HG03159 (cell line): ENCODE results near the gene ITPR3.

Experiments used
- ATAC-seq: cut with Tn5 transposase; IDR thresholded peaks from one replicate; pipeline ENCODE4 v1.9.1; 2021; ENCODE audit warnings: mild to moderate bottlenecking, moderate library complexity; ENCODE audit not compliant: unreplicated experiment

Gene ITPR3

GRCh38 chr6:33711140-33712129 is 90.3 kb downstream of the ITPR3 start, which contains the start of gene UQCC2:
Gene UQCC2 (minus strand): TSS chr6:33711700. CDS start chr6:33711686, 14 bp downstream.
- peak; percentile 80 for ATAC-seq

- no peak for ATAC-seq
Observed at GRCh38 chr6:33712914-33713313, 91.8 kb downstream of the ITPR3 start.

GRCh38 chr6:33713786-33714185 is 92.7 kb downstream of the ITPR3 start:
- no peak for ATAC-seq

- ATAC-seq, result no peak
Observed at GRCh38 chr6:33714385-33715040, 93.4 kb downstream of the ITPR3 start.

- no peak for ATAC-seq
Observed at GRCh38 chr6:33716379-33716778, 95.3 kb downstream of the ITPR3 start.

- no peak for ATAC-seq
Observed at GRCh38 chr6:33716890-33717632, 95.9 kb downstream of the ITPR3 start.

- ATAC-seq, result no peak
Observed at GRCh38 chr6:33717934-33718455, 96.9 kb downstream of the ITPR3 start.

- ATAC-seq, result no peak
Observed at GRCh38 chr6:33718713-33719112, 97.6 kb downstream of the ITPR3 start.

GRCh38 chr6:33719326-33719987 is 98.3 kb downstream of the ITPR3 start:
- no peak for ATAC-seq

- no peak for ATAC-seq
Observed at GRCh38 chr6:33720998-33721397, 99.9 kb downstream of the ITPR3 start.

GRCh38 chr6:33721508-33721907 is 100.4 kb downstream of the ITPR3 start:
- ATAC-seq, result no peak

- no peak for ATAC-seq
Observed at GRCh38 chr6:33722103-33722623, 101.0 kb downstream of the ITPR3 start.

GRCh38 chr6:33723371-33724085 is 102.4 kb downstream of the ITPR3 start:
- no peak for ATAC-seq

GRCh38 chr6:33724102-33725023 is 103.2 kb downstream of the ITPR3 start:
- ATAC-seq, result no peak

- no peak for ATAC-seq
Observed at GRCh38 chr6:33725222-33725621, 104.1 kb downstream of the ITPR3 start.

GRCh38 chr6:33725891-33726673 is 105.0 kb downstream of the ITPR3 start:
- ATAC-seq, result no peak

- no peak for ATAC-seq
Observed at GRCh38 chr6:33726696-33727095, 105.6 kb downstream of the ITPR3 start.

- no peak for ATAC-seq
Observed at GRCh38 chr6:33727126-33727525, 106.0 kb downstream of the ITPR3 start.
